ENCODE measurements around the gene STXBP6. TPM values are rescaled to one million over a fixed set of nuclear protein-coding genes. Genes with fewer than 3 reads are reported as not detected.

STXBP6 gene
- polyA plus RNA-seq, 1 donor from 2014 or later = 14.6 TPM

GRCh38 chr14:24960816-24961215 lies 89.1 kb downstream of the STXBP6 start:
- Histone ChIP-seq H3K9me2 (ENCODE audit: insufficient read depth, low read length) (no peaks in the 10 kb centered on the region), H3K27ac (ENCODE audit: low read length) (no peak overlapping the region), H3K9me3 (ENCODE audit: low read length) (no peaks in the 10 kb centered on the region), H3K36me3 (ENCODE audit: insufficient read depth, low read length) (no peaks in the 10 kb centered on the region), H3K79me2 (replicated peaks; ENCODE audit: insufficient read depth, low read length) (no peaks in the 10 kb centered on the region), H4K20me1 (ENCODE audit: insufficient read depth) (no peaks in the 10 kb centered on the region), H3F3A (ENCODE audit: insufficient read depth, low read length, poor library complexity, severe bottlenecking) (no peaks in the 10 kb centered on the region), H3K27me3 (ENCODE audit: insufficient read depth, low read depth, low read length) (no peaks in the 10 kb centered on the region), H2AFZ (ENCODE audit: low read depth, low read length) (no peak overlapping the region), H3K4me3 (ENCODE audit: low read length) (no peak overlapping the region), H3K9ac (ENCODE audit: low read length) (no peak overlapping the region), H3K4me2 (ENCODE audit: low read length) (no peak overlapping the region)
- no peak for TF ChIP-seq POLR2AphosphoS5 (IDR thresholded peaks at IDR 0.05)
- no peak for TF ChIP-seq EP300 (conservative IDR thresholded peaks at IDR 0.05; ENCODE audit: poor library complexity, severe bottlenecking)
- TF ChIP-seq RAD21 (conservative IDR thresholded peaks at IDR 0.05) = no peak
- TF ChIP-seq MXI1 (conservative IDR thresholded peaks at IDR 0.05; ENCODE audit: poor library complexity, severe bottlenecking) = no peak
- no peak for TF ChIP-seq EZH2 (IDR thresholded peaks at IDR 0.05; ENCODE audit: borderline replicate concordance, insufficient read depth, low read length, poor library complexity, severe bottlenecking)
- TF ChIP-seq, protein P1, sequence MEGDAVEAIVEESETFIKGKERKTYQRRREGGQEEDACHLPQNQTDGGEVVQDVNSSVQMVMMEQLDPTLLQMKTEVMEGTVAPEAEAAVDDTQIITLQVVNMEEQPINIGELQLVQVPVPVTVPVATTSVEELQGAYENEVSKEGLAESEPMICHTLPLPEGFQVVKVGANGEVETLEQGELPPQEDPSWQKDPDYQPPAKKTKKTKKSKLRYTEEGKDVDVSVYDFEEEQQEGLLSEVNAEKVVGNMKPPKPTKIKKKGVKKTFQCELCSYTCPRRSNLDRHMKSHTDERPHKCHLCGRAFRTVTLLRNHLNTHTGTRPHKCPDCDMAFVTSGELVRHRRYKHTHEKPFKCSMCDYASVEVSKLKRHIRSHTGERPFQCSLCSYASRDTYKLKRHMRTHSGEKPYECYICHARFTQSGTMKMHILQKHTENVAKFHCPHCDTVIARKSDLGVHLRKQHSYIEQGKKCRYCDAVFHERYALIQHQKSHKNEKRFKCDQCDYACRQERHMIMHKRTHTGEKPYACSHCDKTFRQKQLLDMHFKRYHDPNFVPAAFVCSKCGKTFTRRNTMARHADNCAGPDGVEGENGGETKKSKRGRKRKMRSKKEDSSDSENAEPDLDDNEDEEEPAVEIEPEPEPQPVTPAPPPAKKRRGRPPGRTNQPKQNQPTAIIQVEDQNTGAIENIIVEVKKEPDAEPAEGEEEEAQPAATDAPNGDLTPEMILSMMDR (IDR thresholded peaks at IDR 0.05; ENCODE audit: poor library complexity, severe bottlenecking) = no peak
- TF ChIP-seq, protein P2, sequence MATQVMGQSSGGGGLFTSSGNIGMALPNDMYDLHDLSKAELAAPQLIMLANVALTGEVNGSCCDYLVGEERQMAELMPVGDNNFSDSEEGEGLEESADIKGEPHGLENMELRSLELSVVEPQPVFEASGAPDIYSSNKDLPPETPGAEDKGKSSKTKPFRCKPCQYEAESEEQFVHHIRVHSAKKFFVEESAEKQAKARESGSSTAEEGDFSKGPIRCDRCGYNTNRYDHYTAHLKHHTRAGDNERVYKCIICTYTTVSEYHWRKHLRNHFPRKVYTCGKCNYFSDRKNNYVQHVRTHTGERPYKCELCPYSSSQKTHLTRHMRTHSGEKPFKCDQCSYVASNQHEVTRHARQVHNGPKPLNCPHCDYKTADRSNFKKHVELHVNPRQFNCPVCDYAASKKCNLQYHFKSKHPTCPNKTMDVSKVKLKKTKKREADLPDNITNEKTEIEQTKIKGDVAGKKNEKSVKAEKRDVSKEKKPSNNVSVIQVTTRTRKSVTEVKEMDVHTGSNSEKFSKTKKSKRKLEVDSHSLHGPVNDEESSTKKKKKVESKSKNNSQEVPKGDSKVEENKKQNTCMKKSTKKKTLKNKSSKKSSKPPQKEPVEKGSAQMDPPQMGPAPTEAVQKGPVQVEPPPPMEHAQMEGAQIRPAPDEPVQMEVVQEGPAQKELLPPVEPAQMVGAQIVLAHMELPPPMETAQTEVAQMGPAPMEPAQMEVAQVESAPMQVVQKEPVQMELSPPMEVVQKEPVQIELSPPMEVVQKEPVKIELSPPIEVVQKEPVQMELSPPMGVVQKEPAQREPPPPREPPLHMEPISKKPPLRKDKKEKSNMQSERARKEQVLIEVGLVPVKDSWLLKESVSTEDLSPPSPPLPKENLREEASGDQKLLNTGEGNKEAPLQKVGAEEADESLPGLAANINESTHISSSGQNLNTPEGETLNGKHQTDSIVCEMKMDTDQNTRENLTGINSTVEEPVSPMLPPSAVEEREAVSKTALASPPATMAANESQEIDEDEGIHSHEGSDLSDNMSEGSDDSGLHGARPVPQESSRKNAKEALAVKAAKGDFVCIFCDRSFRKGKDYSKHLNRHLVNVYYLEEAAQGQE (IDR thresholded peaks at IDR 0.05; ENCODE audit: borderline replicate concordance) = no peak
- TF ChIP-seq TAF1 (IDR thresholded peaks at IDR 0.05; ENCODE audit: low read depth) = no peak
- TF ChIP-seq SMC3 (conservative IDR thresholded peaks at IDR 0.05; ENCODE audit: poor library complexity) = no peak

DNA sequence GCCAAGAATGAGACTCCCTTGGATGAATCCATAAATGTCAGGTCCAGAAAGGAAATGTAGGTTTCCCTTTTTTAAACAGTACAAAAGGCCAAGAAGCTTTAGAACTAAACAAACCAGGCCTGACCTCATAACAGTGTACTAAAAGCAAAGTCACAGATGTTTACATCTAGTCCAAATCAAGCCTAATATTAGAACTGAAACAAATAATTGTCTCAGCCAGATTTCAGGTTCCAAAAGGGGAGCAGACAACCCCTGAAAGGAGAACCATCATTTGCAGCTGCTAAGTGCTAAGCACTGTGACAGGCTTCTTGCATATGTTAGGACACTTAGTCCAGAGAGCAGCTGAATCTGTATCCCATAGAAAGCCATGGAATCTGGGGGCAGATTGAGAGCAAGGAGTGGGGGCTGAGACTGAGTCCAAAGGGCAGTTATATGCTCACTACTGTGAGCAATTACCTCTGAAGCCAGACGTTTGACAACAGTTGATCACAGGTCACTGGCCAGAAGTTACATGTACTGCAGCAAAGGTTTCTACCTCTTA lies 90.1 kb downstream of the STXBP6 start:
- TF ChIP-seq SMC3 (conservative IDR thresholded peaks at IDR 0.05; ENCODE audit: poor library complexity) = no peak
- no peak for TF ChIP-seq MXI1 (conservative IDR thresholded peaks at IDR 0.05; ENCODE audit: poor library complexity, severe bottlenecking)
- no peak for TF ChIP-seq POLR2AphosphoS5 (IDR thresholded peaks at IDR 0.05)
- TF ChIP-seq, protein P2 (IDR thresholded peaks at IDR 0.05; ENCODE audit: borderline replicate concordance) = no peak
- TF ChIP-seq, protein P1 (IDR thresholded peaks at IDR 0.05; ENCODE audit: poor library complexity, severe bottlenecking) = no peak
- TF ChIP-seq EZH2 (IDR thresholded peaks at IDR 0.05; ENCODE audit: borderline replicate concordance, insufficient read depth, low read length, poor library complexity, severe bottlenecking) = no peak
- TF ChIP-seq TAF1 (IDR thresholded peaks at IDR 0.05; ENCODE audit: low read depth) = no peak
- no peak for TF ChIP-seq RAD21 (conservative IDR thresholded peaks at IDR 0.05)
- TF ChIP-seq EP300 (conservative IDR thresholded peaks at IDR 0.05; ENCODE audit: poor library complexity, severe bottlenecking) = no peak
- Histone ChIP-seq H3K4me2 (ENCODE audit: low read length) (no peak overlapping the region), H2AFZ (ENCODE audit: low read depth, low read length) (no peak overlapping the region), H3K27me3 (ENCODE audit: insufficient read depth, low read depth, low read length) (no peaks in the 10 kb centered on the region), H3F3A (ENCODE audit: insufficient read depth, low read length, poor library complexity, severe bottlenecking) (no peaks in the 10 kb centered on the region), H3K36me3 (ENCODE audit: insufficient read depth, low read length) (no peaks in the 10 kb centered on the region), H3K4me3 (ENCODE audit: low read length) (no peak overlapping the region), H3K9ac (ENCODE audit: low read length) (no peak overlapping the region), H3K79me2 (replicated peaks; ENCODE audit: insufficient read depth, low read length) (no peaks in the 10 kb centered on the region), H3K9me2 (ENCODE audit: insufficient read depth, low read length) (no peaks in the 10 kb centered on the region), H3K9me3 (ENCODE audit: low read length) (no peaks in the 10 kb centered on the region), H3K27ac (ENCODE audit: low read length) (no peak overlapping the region), H4K20me1 (ENCODE audit: insufficient read depth) (no peaks in the 10 kb centered on the region)

All from neural cell (in vitro differentiated cells).